H9 (cell line): ENCODE data around the gene PRKCB. TPM values are rescaled to one million over a fixed set of nuclear protein-coding genes. Genes with fewer than 3 reads are reported as not detected.

Experiments used
- DNase-seq: peaks from one replicate; pipeline ENCODE4 v3.0.0-alpha.2; 2017
- H2AFZ ChIP-seq: one replicate; pipeline ENCODE4 v1.6.1; 2013; ENCODE audit warnings: mild to moderate bottlenecking, low read length, control low read depth, moderate library complexity
- H2AK5ac ChIP-seq: 2 replicates; pipeline ENCODE4 v1.6.1; 2013; ENCODE audit warnings: low read length, control low read depth, mixed read lengths; ENCODE audit not compliant: insufficient read length
- H2BK120ac ChIP-seq: one replicate; pipeline ENCODE4 v1.6.1; 2013; ENCODE audit warnings: low read depth, mild to moderate bottlenecking, low read length, control low read depth, inconsistent platforms; ENCODE audit not compliant: poor library complexity, severe bottlenecking
- H2BK12ac ChIP-seq: 2 replicates; pipeline ENCODE4 v1.6.1; 2013; ENCODE audit warnings: low read length, control low read depth, mixed read lengths, low read depth; ENCODE audit not compliant: insufficient read length
- H2BK15ac ChIP-seq: 2 replicates; pipeline ENCODE4 v1.6.1; 2013; ENCODE audit warnings: low read depth, low read length, control low read depth
- H2BK20ac ChIP-seq: one replicate; pipeline ENCODE4 v1.6.1; 2013; ENCODE audit warnings: low read depth, mild to moderate bottlenecking, low read length, control low read depth, inconsistent platforms; ENCODE audit not compliant: poor library complexity, severe bottlenecking
- H2BK5ac ChIP-seq: 2 replicates; pipeline ENCODE4 v1.6.1; 2013; ENCODE audit warnings: low read length, control low read depth, mixed read lengths; ENCODE audit not compliant: insufficient read length
- H3K14ac ChIP-seq: 2 replicates; pipeline ENCODE4 v1.6.1; 2013; ENCODE audit warnings: low read length, control low read depth; ENCODE audit not compliant: insufficient read depth
- H3K18ac ChIP-seq: 2 replicates; pipeline ENCODE4 v1.6.1; 2013; ENCODE audit warnings: low read depth, mild to moderate bottlenecking, mixed read lengths, low read length, control low read depth; ENCODE audit not compliant: insufficient read length
- H3K23ac ChIP-seq: 2 replicates; pipeline ENCODE4 v1.6.1; 2013; ENCODE audit warnings: low read length, control low read depth, mixed read lengths, low read depth; ENCODE audit not compliant: insufficient read length
- H3K23me2 ChIP-seq: 2 replicates; pipeline ENCODE4 v1.6.1; 2013; ENCODE audit warnings: low read depth, mild to moderate bottlenecking, mixed read lengths, low read length, control low read depth; ENCODE audit not compliant: insufficient read length, poor library complexity, severe bottlenecking
- H3K27ac ChIP-seq: 2 replicates; pipeline ENCODE4 v1.5.1; 2013; ENCODE audit warnings: low read length, control low read depth, mixed read lengths, low read depth; ENCODE audit not compliant: insufficient read length
- H3K27me3 ChIP-seq: 2 replicates; pipeline ENCODE4 v1.6.1; 2013; ENCODE audit warnings: low read length, control low read depth, inconsistent platforms; ENCODE audit not compliant: insufficient read depth
- H3K4ac ChIP-seq: 2 replicates; pipeline ENCODE4 v1.6.1; 2013; ENCODE audit warnings: low read depth, mild to moderate bottlenecking, control low read depth, inconsistent platforms, low read length, moderate library complexity
- H3K4me1 ChIP-seq: 2 replicates; pipeline ENCODE4 v1.6.1; 2013; ENCODE audit warnings: low read length, control low read depth, inconsistent platforms; ENCODE audit not compliant: insufficient read depth
- H3K4me2 ChIP-seq: 2 replicates; pipeline ENCODE4 v1.6.1; 2013; ENCODE audit warnings: low read length, control low read depth, mixed read lengths; ENCODE audit not compliant: insufficient read length, insufficient read depth
- H3K56ac ChIP-seq: 2 replicates; pipeline ENCODE4 v1.6.1; 2013; ENCODE audit warnings: low read depth, mild to moderate bottlenecking, mixed read lengths, low read length, control low read depth; ENCODE audit not compliant: insufficient read length
- H3K79me1 ChIP-seq: 2 replicates; pipeline ENCODE4 v1.6.1; 2013; ENCODE audit warnings: low read depth, mild to moderate bottlenecking, moderate library complexity, low read length, control low read depth, inconsistent platforms; ENCODE audit not compliant: insufficient read depth, poor library complexity, severe bottlenecking
- H3K79me2 ChIP-seq: 2 replicates; pipeline ENCODE4 v1.6.1; 2013; ENCODE audit warnings: low read length, control low read depth, inconsistent platforms; ENCODE audit not compliant: insufficient read depth
- H3K9ac ChIP-seq: 2 replicates; pipeline ENCODE4 v1.6.1; 2013; ENCODE audit warnings: low read length, control low read depth, mixed read lengths; ENCODE audit not compliant: insufficient read length; ENCODE audit errors: extremely low read depth
- H3K9me3 ChIP-seq: one replicate; pipeline ENCODE4 v1.6.1; 2013; ENCODE audit warnings: low read depth, low read length, inconsistent platforms; ENCODE audit not compliant: control insufficient read depth
- H3T11ph ChIP-seq: one replicate; pipeline ENCODE4 v1.6.1; 2013; ENCODE audit warnings: mild to moderate bottlenecking, low read length, control low read depth, inconsistent platforms
- H4K20me1 ChIP-seq: one replicate; pipeline ENCODE4 v1.6.1; 2013; ENCODE audit not compliant: control insufficient read depth, insufficient read length, insufficient read depth
- H4K5ac ChIP-seq: 2 replicates; pipeline ENCODE4 v1.6.1; 2013; ENCODE audit warnings: low read depth, mild to moderate bottlenecking, mixed read lengths, low read length, control low read depth; ENCODE audit not compliant: insufficient read length
- H4K8ac ChIP-seq: replicated peaks from 2 replicates; pipeline ENCODE4 v1.6.1; 2013; ENCODE audit warnings: low read length, control low read depth, mixed read lengths, low read depth; ENCODE audit not compliant: insufficient read length
- H4K91ac ChIP-seq: 2 replicates; pipeline ENCODE4 v1.6.1; 2013; ENCODE audit warnings: low read depth, mild to moderate bottlenecking, moderate library complexity, mixed read lengths, low read length, control low read depth; ENCODE audit not compliant: insufficient read length
- H3K27ac Mint-ChIP-seq, 3 experiments: 2 replicates in 2 of 3; 3 replicates in 1 of 3; pipeline ENCODE4 v1.8.0; 2020 to 2021; ENCODE audit warnings: mixed read lengths in 3 of 3, mild to moderate bottlenecking in 1 of 3, moderate library complexity in 1 of 3
- H3K27me3 Mint-ChIP-seq: 2 replicates; pipeline ENCODE4 v1.8.0; 2021; ENCODE audit warnings: low read depth, mild to moderate bottlenecking, moderate library complexity, mixed read lengths
- H3K36me3 Mint-ChIP-seq, 3 experiments: 2 replicates in 2 of 3; 3 replicates in 1 of 3; pipeline ENCODE4 v1.8.0; 2020 to 2021; ENCODE audit warnings: low read depth in 3 of 3, mixed read lengths in 3 of 3; ENCODE audit not compliant: insufficient read depth in 1 of 3
- H3K4me1 Mint-ChIP-seq, 2 experiments: 2 replicates each; pipeline ENCODE4 v1.8.0; 2020; ENCODE audit warnings: mixed read lengths in 2 of 2
- H3K4me3 Mint-ChIP-seq, 2 experiments: 2 replicates in 1 of 2; 3 replicates in 1 of 2; pipeline ENCODE4 v1.8.0; 2020 to 2021; ENCODE audit warnings: mild to moderate bottlenecking in 2 of 2, mixed read lengths in 2 of 2, moderate library complexity in 1 of 2
- H3K9me3 Mint-ChIP-seq, 2 experiments: 2 replicates in 1 of 2; 3 replicates in 1 of 2; pipeline ENCODE4 v1.8.0; 2020; ENCODE audit warnings: mild to moderate bottlenecking in 2 of 2, mixed read lengths in 2 of 2, moderate library complexity in 1 of 2
- CTCF ChIP-seq: fragments of 200-600 bp; sonication (generic); conservative IDR thresholded peaks from 3 replicates; pipeline ENCODE4 v1.8.0; 2021; ENCODE audit warnings: antibody characterized with exemption, mild to moderate bottlenecking
- WGBS: extraction: QIAGEN DNeasy Blood & Tissue Kit; methylation state at CpG from one replicate; pipeline ENCODE4 v1.1.7; 2013; ENCODE audit warnings: missing lambda C conversion rate, low lambda C conversion rate, mixed read lengths; ENCODE audit not compliant: insufficient read length; ENCODE audit errors: extremely low coverage; 5-methylcytosine and 5-hydroxymethylcytosine counted together
- total RNA-seq: library from RNA; stranded (reverse); gene quantifications from 2 replicates; pipeline ENCODE4 v1.2.1, GENCODE V29; 2021

Gene PRKCB
- total RNA-seq, 1 experiment from 2014 or later = 7.0 TPM

- H3K4me1 Mint-ChIP-seq = peaks cover 7% of the 10 kb centered on the region in 2 experiments; a peak in 1 of 4 replicates
- Histone ChIP-seq H4K91ac (no peak overlapping the region), H3K27me3 (no peaks in the 10 kb centered on the region), H4K8ac (no peak overlapping the region), H2AK5ac (no peak overlapping the region), H3K56ac (no peak overlapping the region), H3K4ac (no peak overlapping the region), H2BK20ac (no peak overlapping the region), H3K27ac (no peak overlapping the region), H2BK5ac (no peak overlapping the region), H2BK15ac (no peak overlapping the region), H4K20me1 (no peaks in the 10 kb centered on the region), H3T11ph (no peak overlapping the region), H3K79me1 (no peaks in the 10 kb centered on the region), H3K4me2 (no peak overlapping the region), H2AFZ (no peak overlapping the region), H3K18ac (no peak overlapping the region), H3K23me2 (no peaks in the 10 kb centered on the region), H3K9me3 (no peaks in the 10 kb centered on the region), H3K9ac (no peak overlapping the region), H3K4me1 (no peaks in the 10 kb centered on the region), H3K14ac (no peak overlapping the region), H4K5ac (no peak overlapping the region), H2BK12ac (no peak overlapping the region), H3K79me2 (no peaks in the 10 kb centered on the region), H3K23ac (no peak overlapping the region), H2BK120ac (no peak overlapping the region)
- H3K36me3 Mint-ChIP-seq = no peaks in the 10 kb centered on the region; a peak in 1 of 7 replicates
- no CpG with 5 or more reads among the region's 7 CpGs for WGBS
- no peak for DNase-seq
- H3K4me3 Mint-ChIP-seq = no peak overlapping the region
- no peaks in the 10 kb centered on the region for H3K9me3 Mint-ChIP-seq
- TF ChIP-seq CTCF = no peak
- peaks cover 3% of the 10 kb centered on the region for H3K27me3 Mint-ChIP-seq
- H3K27ac Mint-ChIP-seq = no peak overlapping the region
Measured at GRCh38 chr16:24174504-24174903, 338.7 kb downstream of the PRKCB start.
